Measurements from ENCODE around the gene ZBTB1.
A peak's percentile ranks its signal among the peaks of the same experiment; 100 is the strongest.
"Not testable (repeated sequence)": the region's sequence is repeated elsewhere in the genome, so short reads cannot be mapped to it uniquely, and the experiment has no call there.

The ZBTB1 gene

DNA sequence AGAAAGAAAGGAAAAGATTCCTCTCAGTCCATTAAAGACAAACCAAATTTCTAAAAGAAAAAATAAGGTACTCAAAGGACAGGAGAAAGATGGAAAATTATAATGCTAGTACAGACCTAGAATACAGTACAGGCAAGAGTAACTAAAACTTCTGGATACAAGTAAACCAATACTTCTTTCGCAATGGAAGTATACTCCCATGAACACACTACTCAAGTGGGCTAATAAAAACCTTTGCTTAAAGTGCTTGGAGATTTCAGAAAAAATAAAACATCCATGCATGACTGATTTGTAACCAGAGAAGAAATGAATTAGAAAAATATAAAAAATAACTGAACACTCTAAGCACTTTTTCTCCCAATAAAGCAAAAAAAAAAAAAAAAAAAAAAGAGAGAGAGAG is 4.5 kb upstream of the ZBTB1 start:
- no peak for DNase-seq (ENCODE audit: low spot score)

DNA sequence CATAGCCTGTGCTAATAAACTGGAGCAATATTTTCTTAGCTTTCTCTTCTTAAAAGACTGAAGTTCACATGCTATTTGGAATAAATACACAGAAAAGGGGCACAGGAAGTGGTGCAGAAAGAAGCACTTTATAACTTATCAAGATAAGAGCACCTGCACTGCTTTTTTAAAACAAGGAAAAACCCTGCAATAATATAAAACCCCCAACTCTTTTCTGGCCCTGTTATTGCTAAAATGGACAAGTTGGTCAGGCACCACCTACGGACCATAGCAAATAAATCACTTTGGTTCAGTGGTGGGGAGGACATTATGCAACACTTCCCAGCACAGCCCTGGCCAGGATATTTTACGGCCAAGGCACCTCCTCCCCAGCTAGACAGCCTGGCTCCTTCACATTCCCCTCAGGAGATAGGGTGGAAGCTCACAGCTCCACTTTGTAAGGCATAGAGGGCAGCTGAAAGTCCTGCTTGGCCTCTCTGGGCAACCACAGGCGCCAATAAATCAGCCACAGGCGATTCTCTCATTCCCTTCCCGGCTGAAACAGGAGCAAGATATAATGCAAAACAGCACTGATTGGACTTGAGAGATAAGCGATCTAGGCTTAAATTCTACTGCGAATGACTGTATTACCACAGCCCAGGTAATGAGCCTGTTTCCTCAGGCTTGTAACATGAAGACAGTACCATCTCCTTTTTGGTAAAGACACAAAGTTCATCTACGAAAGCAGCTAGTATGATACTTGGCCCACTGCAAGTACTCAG is 3.0 kb upstream of the ZBTB1 start:
- DNase-seq (ENCODE audit: low spot score) = no peak

DNA sequence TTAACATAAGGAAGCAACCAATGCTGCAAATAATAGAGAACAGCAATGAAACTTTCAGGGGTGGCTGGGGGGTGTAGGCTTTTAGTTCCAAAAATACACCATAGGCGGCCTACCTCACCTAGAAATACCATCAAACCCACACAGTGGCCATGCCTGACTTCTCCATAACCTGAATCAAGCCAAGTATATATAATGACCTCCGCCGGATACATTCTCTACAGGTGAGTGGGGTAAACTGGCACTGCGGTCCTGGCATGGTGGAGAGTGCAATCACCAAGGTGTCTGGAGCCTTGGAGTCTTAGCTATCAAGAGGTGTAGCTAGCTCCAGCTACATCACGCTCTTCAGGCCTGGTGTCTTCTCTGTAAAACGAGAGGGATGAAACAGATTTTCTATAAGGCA is 2.1 kb upstream of the ZBTB1 start:
- no peak for DNase-seq (ENCODE audit: low spot score)

DNA sequence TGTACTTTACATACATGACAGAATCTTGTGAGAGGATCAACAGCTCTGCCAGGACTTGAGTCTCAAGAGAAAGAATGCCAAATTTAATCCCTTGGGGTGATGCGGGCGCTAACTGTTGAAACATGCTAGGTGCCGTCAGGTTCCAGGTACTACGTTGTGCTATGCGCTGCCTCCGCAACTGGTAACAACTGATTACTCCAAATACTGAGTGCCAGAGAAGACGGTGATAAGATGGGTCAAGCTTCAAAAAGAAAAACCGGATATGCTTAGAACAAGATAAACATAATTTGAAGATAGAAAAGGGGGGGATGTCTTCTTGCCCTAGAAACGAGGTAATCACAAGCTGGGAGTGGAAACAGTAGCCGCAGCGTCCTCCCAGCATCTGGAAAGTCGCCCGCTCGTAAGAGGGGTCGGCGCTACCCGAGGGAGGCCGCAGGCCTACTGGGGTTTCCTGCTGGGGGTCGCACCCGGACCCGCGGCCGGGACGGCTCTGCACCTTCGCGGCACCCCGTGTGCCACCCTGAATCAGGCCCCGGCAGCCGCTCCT is 1.6 kb upstream of the ZBTB1 start:
- no peak for DNase-seq (ENCODE audit: low spot score)

DNA sequence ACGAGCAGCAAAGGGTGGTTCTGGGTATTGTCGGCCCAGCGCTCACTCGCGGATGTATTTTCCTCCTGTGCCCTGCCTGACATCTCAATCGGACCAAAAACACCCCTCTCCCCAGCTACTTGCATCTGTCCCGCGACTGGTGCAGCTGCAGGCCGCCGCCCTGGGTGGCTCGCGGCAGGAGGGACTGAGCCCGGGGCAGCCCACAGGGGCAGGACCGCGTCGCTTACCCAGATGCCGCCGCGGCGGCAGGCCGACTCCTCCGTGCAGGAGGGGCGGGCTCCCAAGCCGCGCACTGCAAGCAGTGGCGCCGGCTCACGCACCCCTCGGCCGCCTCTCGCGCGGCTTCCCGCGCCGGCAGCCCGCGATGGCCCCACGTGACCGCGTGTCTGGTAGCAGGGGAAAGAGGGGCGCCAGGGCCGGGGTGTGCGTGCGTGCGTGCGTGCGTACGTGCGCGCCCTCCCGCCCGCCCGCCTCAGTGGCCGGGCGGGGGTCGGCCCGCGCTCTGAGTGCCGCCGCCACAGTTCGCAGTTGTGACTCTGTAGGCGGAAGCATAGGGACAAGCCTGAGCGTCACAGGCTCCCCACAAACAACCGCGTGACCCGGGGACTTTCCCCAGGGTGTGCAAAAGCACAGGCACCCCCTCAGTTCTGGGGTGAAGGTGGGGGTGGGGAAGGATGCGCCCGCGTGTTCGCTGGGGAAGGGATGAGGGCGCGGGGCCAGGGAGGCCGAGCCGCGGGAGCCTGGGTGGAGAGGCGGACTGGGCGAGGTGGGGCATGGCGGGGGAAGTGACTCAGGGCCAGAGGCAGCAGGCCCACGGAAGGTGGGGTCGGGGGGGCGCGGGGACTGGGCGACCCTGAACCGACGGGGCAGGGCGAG is 898 bp upstream of the ZBTB1 start, which contains the start of gene ZBTB25:
ZBTB25 (minus strand) TSS at position 405 of the 876 bp plus-strand sequence. CDS start 13,305 bp downstream, outside the sequence.
- DNase-seq (ENCODE audit: low spot score) = peak; percentile 89

DNA sequence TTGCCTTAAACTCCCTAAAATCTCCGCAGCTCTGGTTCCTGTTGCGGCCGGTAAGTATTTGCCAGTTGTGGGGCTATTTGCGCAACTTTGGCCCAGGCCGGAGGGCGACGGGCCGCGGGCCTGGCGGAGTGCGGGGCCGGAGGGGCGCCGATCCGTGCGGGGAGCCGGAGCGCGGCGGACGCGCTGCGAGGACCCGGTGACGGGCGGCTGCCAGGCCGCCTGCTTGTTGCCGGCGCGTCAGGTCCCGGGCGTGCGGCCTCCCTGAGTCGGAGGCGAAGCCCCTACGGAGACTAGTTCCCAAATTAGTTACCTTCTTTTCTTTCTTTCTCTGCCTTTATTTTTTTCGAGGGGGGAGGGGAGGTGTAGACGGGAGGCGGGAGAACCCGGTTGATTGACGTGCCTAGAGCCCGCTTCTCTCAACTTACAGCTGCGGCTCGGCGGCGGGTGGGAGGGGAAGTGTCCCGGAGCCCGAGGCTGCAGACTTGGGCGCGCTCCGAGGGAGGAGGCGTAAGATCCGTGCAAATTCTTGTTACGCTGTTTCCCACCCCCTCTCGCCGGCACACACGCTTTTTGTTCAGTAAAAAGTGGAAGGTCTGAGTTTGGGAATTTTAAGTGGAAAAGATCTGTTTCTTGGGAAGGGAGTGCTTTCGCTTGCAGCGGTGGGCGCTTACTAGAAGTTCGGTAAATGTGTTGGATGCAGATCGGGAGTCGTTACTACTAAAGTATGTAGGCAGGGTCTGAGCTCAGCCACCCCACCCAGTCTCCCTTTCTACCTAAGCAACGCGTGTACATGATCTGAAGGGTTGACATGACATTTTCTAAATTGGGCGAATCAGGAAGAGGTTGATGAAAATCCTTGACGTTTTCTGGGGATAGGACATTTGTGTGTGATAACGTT is 576 bp downstream of the ZBTB1 start:
- DNase-seq (ENCODE audit: low spot score) = peak; percentile 75

DNA sequence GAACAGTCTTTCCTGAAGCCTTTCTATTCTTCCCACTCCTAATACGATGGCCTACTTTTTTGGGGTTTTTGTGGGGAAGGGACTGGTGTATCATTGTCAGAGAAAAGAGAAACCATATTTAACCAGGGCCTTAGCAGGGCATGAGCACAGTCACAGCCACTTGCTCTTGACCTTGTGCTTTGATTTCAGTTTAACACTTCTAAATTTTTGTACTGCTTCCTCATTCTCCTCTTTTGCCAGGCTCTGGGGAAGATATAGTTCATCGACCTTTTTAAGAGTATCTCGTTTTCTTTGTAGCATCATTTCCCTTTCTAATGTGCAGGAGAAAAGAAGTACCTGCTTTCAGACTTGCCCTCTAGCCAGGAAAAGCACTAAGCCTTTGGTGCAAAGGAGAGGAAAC is 2.2 kb downstream of the ZBTB1 start:
- no peak for DNase-seq (ENCODE audit: low spot score)

DNA sequence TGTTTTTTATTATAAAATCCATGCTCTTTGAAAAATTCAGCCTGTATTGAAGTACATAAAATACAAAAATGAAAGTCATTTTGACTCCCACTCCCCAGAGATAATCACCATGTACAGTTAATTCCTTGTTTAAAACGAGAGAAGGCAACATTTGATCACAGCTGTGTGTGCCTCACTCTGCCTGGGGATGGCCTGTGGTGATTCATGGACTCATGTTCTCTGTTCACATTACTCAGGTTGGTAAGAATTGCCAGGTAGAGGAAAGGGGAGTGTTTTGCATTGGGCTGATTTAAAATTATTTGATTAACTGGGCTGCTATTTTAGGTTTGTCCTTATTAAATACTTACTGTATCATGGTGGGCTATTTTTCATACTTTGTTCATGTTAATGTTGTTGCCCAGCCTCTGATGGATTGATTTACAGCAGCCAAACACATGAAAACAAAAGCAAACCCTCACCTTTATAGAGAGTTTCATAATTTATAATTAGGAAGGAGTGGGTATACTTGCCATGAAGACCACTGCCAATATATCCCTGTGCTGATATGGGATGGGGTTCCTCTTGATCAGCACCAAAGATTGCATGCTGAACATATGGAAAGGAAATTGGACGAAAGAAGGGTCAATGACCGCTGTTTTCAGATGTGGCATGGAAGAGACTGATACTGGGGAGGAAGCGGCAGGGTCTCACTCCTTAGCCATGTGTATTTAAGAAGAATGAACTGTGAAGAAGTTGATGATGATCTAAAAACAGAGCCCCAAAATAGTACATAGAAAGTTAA is 3.0 kb downstream of the ZBTB1 start:
- no peak for DNase-seq (ENCODE audit: low spot score)

DNA sequence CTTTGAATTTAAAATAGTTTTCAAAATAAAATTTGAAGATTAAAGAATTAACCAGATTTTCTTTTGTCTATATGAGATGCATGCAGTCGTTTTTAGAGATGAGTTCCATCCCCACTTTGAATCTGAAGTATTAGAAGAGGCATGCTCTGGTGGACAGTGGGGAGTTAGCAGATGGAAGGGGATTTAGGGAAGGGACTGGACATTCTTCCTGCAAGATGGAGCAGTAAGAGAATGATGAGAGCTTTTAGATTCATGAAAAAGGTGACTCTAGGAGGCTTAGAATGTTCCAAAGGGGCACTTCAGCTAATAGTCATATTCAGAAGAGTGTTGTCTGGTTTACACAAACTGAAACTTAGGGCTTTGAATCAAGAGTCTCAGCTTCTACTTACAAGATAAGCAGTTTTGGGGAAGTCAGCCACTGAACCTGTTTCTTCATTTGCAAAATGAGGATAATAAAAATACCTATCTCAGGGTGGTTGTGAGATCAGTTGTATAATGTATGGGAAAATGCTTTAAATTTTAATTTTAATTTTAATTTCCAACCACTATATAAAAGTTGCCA is 3.7 kb downstream of the ZBTB1 start:
- no peak for DNase-seq (ENCODE audit: low spot score)

DNA sequence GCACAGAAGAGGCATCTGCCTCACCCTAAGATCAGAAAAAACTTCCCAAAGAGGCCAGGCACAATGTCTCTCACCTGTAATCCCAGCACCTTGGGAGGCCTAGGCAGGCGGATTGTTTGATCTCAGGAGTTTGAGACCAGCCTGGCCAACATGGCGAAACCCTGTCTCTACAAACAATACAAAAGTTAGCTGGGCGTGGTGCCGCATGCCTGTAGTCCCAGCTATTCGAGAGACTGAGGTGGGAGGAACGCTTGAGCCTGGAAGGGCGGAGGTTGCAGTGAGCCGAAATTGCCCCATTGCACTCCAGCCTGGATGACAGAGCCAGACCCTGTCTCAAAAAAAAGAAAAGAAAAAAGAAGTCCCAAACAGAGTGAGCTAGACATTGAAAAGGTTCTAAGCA is 4.5 kb downstream of the ZBTB1 start:
- DNase-seq (ENCODE audit: low spot score) = no peak

DNA sequence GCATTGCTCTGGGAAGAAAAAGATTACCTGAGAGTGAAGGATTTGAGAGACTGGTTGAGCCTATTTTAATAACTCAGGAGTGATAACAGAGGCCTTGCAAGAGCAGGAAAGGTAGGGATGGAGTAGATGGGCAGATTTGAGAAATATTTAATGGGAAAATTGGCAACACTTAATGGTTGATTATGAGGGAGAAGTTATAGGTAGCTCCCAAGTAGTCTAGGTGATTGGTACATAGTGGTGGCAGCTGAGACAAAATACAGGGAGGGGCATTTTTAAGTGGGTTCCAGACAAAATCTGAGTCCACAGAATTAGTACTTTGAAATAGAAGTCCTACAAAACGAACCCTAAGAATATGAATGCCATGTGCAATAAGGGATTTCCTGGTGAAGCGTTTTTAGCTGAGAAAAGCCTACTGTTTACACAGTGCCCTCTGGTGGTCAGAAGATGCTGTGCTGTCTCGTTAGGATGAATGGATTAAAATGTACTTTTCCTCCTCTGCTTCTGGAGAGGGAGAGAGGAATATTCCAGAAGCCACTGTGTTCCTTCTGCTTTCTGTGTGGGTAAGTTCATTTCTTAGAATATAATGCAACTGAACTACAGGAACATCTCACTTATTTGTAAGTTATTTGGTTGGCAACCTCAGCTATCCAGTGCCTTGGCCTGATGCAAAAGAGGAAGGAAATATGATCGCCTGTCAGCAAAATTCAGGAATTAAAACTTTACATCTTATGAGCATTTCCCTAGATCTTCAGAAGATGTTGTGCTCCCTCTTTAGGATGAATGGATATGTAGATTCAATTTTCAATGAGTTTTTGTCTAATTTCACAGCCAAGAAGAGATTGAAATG is 6.5 kb downstream of the ZBTB1 start:
- DNase-seq (ENCODE audit: low spot score) = peak; percentile 70

DNA sequence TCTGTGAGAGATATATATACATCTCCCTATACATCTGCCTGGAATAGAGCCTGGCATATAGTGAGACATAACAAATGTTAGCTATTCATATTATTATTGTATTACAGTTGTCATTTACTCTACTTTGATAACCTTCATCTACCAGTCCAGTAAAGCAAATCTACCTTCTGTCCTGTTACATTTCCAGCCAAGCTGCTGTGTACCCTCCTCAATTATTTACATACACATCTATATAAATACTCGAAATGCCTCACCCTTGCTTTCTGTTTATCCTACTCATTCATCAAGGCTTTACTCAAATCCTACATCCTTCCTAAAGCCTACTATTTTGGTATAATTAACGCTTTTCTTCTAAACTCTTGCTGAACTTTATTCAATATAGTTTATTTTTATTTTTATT is 8.7 kb downstream of the ZBTB1 start:
- no peak for DNase-seq (ENCODE audit: low spot score)

DNA sequence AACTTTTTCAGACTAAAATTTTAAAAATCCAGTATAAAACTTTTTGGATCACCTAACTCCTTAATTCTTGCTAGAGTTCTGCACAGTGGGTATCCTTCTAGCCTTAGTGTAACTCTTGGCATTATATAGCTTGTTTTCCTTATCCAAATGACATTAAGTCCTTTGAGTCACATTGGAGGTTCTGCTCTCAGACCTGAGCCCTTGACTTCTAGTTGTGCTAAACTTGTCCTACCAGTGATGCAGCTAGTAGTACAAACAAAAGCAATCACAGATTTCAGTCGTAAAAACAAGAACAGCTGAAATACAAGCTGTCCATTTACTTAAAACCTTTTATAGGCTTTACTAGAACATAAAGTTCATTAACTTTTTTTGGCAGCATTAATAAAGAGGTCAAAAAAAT is 10.5 kb downstream of the ZBTB1 start:
- DNase-seq (ENCODE audit: low spot score) = no peak

DNA sequence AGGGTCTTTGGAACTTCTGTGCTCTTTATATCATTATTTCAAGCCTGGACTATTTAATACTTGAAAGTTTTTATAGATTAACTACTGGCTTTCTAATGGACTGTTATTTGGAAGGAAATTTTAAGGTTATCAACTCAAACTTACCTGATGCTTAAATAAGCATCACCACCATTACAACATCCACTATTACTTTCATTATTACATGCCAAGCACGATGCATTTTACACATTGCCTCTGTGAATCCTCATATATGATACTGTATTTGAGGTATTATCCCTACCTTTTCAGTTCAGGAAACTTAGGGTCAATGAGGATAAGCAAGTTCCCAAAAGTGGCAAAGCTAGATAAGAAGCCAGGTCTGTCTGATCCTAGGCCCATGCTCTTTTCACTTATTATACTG is 12.4 kb downstream of the ZBTB1 start:
- DNase-seq (ENCODE audit: low spot score) = no peak

DNA sequence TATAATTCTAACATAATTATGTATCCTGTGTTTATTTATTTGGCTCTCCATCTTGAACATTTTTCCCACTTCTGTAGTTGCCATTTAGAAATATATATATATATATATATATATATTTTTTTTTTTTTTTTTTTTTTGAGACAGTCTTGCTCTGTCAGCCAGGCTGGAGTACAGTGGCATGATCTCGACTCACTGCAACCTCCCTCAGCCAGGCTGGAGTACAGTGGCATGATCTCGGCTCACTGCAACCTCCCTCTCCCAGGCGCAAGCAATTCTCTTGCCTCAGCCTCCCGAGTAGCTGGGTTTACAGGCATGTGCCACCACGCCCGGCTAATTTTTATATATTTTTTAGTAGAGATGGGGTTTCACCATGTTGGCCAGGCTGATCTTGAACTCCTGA is 13.1 kb downstream of the ZBTB1 start:
- DNase-seq (ENCODE audit: low spot score) = not testable (repeated sequence)

DNA sequence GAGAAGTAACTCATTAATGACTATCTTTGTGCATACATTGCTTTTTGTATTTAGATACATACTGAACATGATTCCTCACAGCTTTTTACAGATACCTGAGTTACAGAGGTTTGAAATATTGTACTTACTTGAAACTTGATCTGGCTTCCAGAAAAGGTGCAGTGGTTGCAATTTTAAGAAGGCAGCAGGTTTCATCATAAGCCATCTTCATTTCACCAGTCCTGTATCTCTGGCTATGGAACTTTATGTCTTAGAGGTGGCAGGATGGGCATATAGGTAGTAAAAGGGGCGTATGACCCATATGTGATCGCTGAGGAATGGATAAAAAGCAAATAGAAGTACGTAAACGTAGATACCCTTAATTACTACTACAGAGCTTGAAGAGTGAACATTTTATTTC is 13.7 kb downstream of the ZBTB1 start:
- DNase-seq (ENCODE audit: low spot score) = no peak

DNA sequence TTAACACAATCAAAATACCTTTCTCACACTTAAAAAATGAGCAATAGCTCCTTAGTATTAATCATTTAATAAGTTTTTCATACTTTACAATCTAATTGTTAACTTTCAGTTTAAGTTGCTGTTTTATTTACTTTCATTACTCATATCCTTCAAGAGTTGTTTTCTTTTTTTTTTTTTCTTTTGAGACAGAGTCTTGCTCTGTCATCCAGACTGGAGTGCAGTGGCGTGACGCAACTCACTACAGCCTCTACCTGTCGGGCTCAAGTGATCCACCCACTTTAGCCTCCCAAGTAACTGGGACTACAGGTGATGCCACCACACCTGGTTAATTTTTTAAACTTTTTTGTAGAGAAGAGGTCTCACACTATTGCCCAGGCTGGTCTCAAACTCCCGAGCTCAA is 16.1 kb downstream of the ZBTB1 start:
- no peak for DNase-seq (ENCODE audit: low spot score)

DNA sequence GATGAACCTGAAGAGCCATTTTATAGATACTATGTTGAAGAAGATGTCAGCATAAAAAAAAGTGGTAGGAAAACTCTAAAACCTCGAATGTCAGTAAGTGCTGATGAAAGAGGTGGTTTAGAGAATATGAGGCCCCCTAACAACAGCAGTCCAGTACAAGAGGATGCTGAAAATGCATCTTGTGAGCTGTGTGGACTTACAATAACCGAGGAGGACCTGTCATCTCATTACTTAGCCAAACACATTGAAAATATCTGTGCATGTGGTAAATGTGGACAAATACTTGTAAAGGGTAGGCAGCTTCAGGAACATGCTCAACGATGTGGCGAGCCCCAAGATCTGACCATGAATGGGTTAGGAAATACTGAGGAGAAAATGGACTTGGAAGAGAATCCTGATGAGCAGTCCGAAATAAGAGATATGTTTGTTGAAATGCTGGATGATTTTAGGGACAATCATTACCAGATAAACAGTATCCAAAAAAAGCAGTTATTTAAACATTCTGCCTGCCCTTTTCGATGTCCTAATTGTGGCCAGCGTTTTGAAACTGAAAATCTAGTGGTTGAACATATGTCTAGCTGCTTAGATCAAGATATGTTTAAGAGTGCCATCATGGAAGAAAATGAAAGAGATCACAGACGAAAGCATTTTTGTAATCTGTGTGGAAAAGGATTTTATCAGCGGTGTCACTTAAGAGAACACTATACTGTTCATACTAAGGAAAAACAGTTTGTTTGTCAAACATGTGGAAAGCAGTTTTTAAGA is 18.2 kb downstream of the ZBTB1 start:
- DNase-seq (ENCODE audit: low spot score) = no peak

DNA sequence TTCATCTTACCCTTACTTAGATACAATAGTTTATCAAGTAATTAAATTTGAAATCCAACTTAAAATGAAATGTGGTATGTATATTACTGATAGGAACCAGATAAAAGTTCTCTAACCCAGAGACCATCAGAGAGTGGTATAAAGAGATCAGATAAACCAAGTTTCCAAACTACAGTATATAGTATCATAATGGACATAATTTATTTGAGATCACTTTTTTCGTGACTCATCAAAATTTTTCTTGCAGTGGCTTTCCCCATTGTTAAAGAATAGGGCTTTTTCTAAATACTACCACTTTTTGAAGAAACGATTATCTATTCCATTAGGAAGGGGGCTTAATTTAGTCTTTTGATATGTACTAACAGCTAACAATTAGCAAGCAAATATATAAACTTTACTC is 20.8 kb downstream of the ZBTB1 start:
- no peak for DNase-seq (ENCODE audit: low spot score)
